WTC11 (cell line): ENCODE results near the gene SELENOK. TPM values are rescaled to one million over a fixed set of nuclear protein-coding genes. Genes with fewer than 3 reads are reported as not detected.

Experiments used
- ATAC-seq: fragments of 200-7000 bp; cut with Tn5 transposase; 2 replicates; pipeline ENCODE4 v1.10.0; 2021; ENCODE audit warnings: mild to moderate bottlenecking, moderate library complexity
- CTCF ChIA-PET: fragments of 300-600 bp; sonication (Branson Sonifier 250); formaldehyde crosslinking; loops from one replicate; lab custom pipeline; 2021; ENCODE audit warnings: antibody characterized with exemption; lab: Charles Lee
- POLR2A ChIA-PET: fragments of 350-600 bp; sonication (Branson Sonifier 250); formaldehyde crosslinking; loops from one replicate; lab custom pipeline; 2021; ENCODE audit warnings: antibody characterized with exemption; lab: Charles Lee
- DNase-seq: peaks from one replicate; pipeline ENCODE4 v3.0.0; 2021; ENCODE audit warnings: low spot score
- H3K27ac Mint-ChIP-seq: 2 replicates; pipeline ENCODE4 v1.8.0; 2021; ENCODE audit warnings: mixed read lengths
- H3K27me3 Mint-ChIP-seq: 2 replicates; pipeline ENCODE4 v1.8.0; 2021; ENCODE audit warnings: low read depth, mild to moderate bottlenecking, moderate library complexity, mixed read lengths
- H3K36me3 Mint-ChIP-seq: 2 replicates; pipeline ENCODE4 v1.8.0; 2021; ENCODE audit warnings: mixed read lengths
- H3K4me1 Mint-ChIP-seq: 2 replicates; pipeline ENCODE4 v1.8.0; 2022; ENCODE audit warnings: mixed read lengths
- H3K4me3 Mint-ChIP-seq: 2 replicates; pipeline ENCODE4 v1.8.0; 2021; ENCODE audit warnings: mild to moderate bottlenecking, moderate library complexity, mixed read lengths
- H3K9me3 Mint-ChIP-seq: 2 replicates; pipeline ENCODE4 v1.8.0; 2021; ENCODE audit warnings: mixed read lengths
- CREM ChIP-seq: sonication (generic); formaldehyde crosslinking; IDR thresholded peaks from 2 replicates; pipeline ENCODE4 v1.8.1; 2022; ENCODE audit warnings: mild to moderate bottlenecking, missing genetic modification reagents, moderate library complexity
- ELF4 ChIP-seq: sonication (generic); formaldehyde crosslinking; IDR thresholded peaks from 2 replicates; pipeline ENCODE4 v1.8.1; 2022; ENCODE audit warnings: low read depth, mild to moderate bottlenecking, moderate library complexity, missing genetic modification reagents
- ESRRA ChIP-seq: sonication (generic); formaldehyde crosslinking; IDR thresholded peaks from 2 replicates; pipeline ENCODE4 v1.8.1; 2022; ENCODE audit warnings: mild to moderate bottlenecking, missing genetic modification reagents, borderline replicate concordance
- FOXP1 ChIP-seq: sonication (generic); formaldehyde crosslinking; IDR thresholded peaks from 2 replicates; pipeline ENCODE4 v1.8.0; 2022; ENCODE audit warnings: missing genetic modification reagents, mild to moderate bottlenecking, moderate library complexity, borderline replicate concordance
- SMAD4 ChIP-seq: sonication (generic); formaldehyde crosslinking; IDR thresholded peaks from 2 replicates; pipeline ENCODE4 v1.8.0; 2022; ENCODE audit warnings: mild to moderate bottlenecking, missing genetic modification reagents
- ZNF317 ChIP-seq: sonication (generic); formaldehyde crosslinking; IDR thresholded peaks from 2 replicates; pipeline ENCODE4 v1.8.1; 2023; ENCODE audit warnings: low read depth, mild to moderate bottlenecking, moderate library complexity, missing genetic modification reagents, borderline replicate concordance
- total RNA-seq: library from RNA; stranded (reverse); gene quantifications from 3 replicates; pipeline ENCODE4 v1.2.3, GENCODE V29; 2021
- TF ChIP-seq, protein P1 (sequence below): sonication (generic); formaldehyde crosslinking; IDR thresholded peaks from 2 replicates; pipeline ENCODE4 v1.8.0; 2022; ENCODE audit warnings: missing genetic modification reagents
- TF ChIP-seq, protein P2 (sequence below): sonication (generic); formaldehyde crosslinking; IDR thresholded peaks from 2 replicates; pipeline ENCODE4 v1.8.1; 2023; ENCODE audit warnings: mild to moderate bottlenecking, missing genetic modification reagents, moderate library complexity
- TF ChIP-seq, protein P3 (sequence below): sonication (generic); formaldehyde crosslinking; IDR thresholded peaks from 2 replicates; pipeline ENCODE4 v1.8.0; 2023; ENCODE audit warnings: mild to moderate bottlenecking, missing genetic modification reagents
- TF ChIP-seq, protein P4 (sequence below): sonication (generic); formaldehyde crosslinking; IDR thresholded peaks from 2 replicates; pipeline ENCODE4 v1.8.1; 2022; ENCODE audit warnings: mild to moderate bottlenecking, moderate library complexity, missing genetic modification reagents
- TF ChIP-seq, protein P5 (sequence below): sonication (generic); formaldehyde crosslinking; IDR thresholded peaks from 2 replicates; pipeline ENCODE4 v1.8.0; 2023; ENCODE audit warnings: missing genetic modification reagents, mild to moderate bottlenecking, borderline replicate concordance
- TF ChIP-seq, protein P6 (sequence below): fragments of 250-450 bp; sonication (Bioruptor Pico); conservative IDR thresholded peaks from 2 replicates; pipeline ENCODE4 v1.9.0; 2021; ENCODE audit warnings: mild to moderate bottlenecking
- TF ChIP-seq, protein P7 (sequence below): sonication (generic); formaldehyde crosslinking; IDR thresholded peaks from 2 replicates; pipeline ENCODE4 v1.8.0; 2022; ENCODE audit warnings: mild to moderate bottlenecking, missing genetic modification reagents
- TF ChIP-seq, protein P8 (sequence below): sonication (generic); formaldehyde crosslinking; IDR thresholded peaks from 2 replicates; pipeline ENCODE4 v1.8.1; 2023; ENCODE audit warnings: mild to moderate bottlenecking, moderate library complexity, missing genetic modification reagents

SELENOK gene
- total RNA-seq, 1 experiment from 2014 or later = 38.7 TPM

DNA sequence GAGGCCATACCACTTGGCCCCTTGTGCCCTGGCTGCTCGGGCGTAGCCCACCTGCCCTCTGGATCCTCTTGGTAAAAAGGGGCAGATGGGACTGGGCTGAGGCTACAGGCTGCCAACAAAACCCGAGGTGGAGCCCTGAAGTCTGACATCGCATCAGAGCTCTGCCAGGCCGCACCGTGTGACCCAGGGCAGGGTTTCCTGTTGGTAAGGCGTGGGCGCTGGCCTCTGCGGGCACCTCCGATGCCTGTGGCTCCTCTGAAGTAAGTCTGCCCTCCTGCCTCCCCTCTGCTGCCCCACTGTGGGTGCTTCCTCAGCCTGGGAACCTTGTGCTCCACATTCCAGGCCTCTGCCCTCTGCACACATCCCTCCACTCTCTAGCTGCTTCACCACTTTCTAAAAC is 54.3 kb downstream of the SELENOK start:
- peaks cover 3% of the 10 kb centered on the region for H3K4me1 Mint-ChIP-seq
- H3K27ac Mint-ChIP-seq = no peak overlapping the region
- ChIA-PET CTCF (no interaction called here), POLR2A (interaction anchor here (0.7 kb wide), 1 partner anchor 37 kb away, joined by 4 read pairs; no protein-coding TSS in a partner anchor)
- no peaks in the 10 kb centered on the region for H3K27me3 Mint-ChIP-seq
- H3K9me3 Mint-ChIP-seq = no peaks in the 10 kb centered on the region
- H3K36me3 Mint-ChIP-seq = peaks cover 2% of the 10 kb centered on the region; the same call in 1 of the 2 replicates
- H3K4me3 Mint-ChIP-seq = no peak overlapping the region
- ATAC-seq (no peak), DNase-seq (no peak)
- TF ChIP-seq, protein P1, sequence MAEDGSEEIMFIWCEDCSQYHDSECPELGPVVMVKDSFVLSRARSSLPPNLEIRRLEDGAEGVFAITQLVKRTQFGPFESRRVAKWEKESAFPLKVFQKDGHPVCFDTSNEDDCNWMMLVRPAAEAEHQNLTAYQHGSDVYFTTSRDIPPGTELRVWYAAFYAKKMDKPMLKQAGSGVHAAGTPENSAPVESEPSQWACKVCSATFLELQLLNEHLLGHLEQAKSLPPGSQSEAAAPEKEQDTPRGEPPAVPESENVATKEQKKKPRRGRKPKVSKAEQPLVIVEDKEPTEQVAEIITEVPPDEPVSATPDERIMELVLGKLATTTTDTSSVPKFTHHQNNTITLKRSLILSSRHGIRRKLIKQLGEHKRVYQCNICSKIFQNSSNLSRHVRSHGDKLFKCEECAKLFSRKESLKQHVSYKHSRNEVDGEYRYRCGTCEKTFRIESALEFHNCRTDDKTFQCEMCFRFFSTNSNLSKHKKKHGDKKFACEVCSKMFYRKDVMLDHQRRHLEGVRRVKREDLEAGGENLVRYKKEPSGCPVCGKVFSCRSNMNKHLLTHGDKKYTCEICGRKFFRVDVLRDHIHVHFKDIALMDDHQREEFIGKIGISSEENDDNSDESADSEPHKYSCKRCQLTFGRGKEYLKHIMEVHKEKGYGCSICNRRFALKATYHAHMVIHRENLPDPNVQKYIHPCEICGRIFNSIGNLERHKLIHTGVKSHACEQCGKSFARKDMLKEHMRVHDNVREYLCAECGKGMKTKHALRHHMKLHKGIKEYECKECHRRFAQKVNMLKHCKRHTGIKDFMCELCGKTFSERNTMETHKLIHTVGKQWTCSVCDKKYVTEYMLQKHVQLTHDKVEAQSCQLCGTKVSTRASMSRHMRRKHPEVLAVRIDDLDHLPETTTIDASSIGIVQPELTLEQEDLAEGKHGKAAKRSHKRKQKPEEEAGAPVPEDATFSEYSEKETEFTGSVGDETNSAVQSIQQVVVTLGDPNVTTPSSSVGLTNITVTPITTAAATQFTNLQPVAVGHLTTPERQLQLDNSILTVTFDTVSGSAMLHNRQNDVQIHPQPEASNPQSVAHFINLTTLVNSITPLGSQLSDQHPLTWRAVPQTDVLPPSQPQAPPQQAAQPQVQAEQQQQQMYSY (CRISPR knock-in tag) = peak; percentile 43; the same call in 1 of the 2 replicates
- TF ChIP-seq, protein P2, sequence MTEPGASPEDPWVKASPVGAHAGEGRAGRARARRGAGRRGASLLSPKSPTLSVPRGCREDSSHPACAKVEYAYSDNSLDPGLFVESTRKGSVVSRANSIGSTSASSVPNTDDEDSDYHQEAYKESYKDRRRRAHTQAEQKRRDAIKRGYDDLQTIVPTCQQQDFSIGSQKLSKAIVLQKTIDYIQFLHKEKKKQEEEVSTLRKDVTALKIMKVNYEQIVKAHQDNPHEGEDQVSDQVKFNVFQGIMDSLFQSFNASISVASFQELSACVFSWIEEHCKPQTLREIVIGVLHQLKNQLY (CRISPR knock-in tag) = no peak
- no peak for TF ChIP-seq FOXP1 (CRISPR knock-in tag)

DNA sequence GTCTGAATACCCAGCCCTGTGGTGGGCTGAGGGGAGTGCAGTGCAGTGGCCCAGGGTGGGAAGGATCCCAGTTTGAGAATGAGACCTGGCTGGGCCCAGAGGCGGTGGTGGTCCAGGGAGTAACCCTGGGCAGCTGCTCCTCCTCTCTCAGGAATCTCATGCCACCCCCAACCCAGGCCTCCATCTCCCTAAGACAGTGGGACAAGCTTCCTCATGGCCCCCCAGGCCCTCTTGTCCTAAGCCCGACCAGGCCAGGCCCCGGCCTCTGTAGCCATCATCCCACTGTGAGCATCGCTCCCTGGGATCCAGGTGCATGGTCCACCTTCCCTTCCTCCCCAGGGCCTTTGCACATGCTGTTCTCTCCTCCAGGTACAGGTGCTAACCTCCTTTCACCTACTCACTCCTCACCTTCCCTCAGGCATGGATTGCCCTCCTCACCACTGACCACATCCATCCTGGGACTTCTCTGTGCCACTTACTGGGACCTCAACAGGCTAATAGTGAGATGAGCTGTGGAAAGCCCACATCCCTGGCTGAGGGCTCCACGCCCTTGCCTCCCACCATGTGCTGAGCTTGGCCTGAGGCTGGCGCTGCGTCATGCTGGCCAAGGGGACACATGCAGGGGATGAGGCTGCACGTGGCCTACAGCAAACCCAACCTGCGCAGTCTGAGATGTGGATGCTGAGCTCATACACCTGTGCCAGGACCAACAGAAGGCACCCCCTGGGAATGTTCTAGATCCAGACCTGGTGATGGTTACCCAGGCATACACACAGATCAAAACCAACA is 55.4 kb downstream of the SELENOK start:
- Mint-ChIP-seq H3K9me3 (no peaks in the 10 kb centered on the region), H3K4me3 (no peak overlapping the region), H3K4me1 (no peaks in the 10 kb centered on the region), H3K27me3 (no peaks in the 10 kb centered on the region), H3K27ac (no peak overlapping the region), H3K36me3 (peaks cover 2% of the 10 kb centered on the region; the same call in 1 of the 2 replicates)
- ATAC-seq (no peak), DNase-seq (no peak)
- ChIA-PET POLR2A (no interaction called here), CTCF (interaction anchor here (0.7 kb wide), 1 partner anchor 9 kb away, joined by 3 read pairs; no protein-coding TSS in a partner anchor)
- TF ChIP-seq, protein P3, sequence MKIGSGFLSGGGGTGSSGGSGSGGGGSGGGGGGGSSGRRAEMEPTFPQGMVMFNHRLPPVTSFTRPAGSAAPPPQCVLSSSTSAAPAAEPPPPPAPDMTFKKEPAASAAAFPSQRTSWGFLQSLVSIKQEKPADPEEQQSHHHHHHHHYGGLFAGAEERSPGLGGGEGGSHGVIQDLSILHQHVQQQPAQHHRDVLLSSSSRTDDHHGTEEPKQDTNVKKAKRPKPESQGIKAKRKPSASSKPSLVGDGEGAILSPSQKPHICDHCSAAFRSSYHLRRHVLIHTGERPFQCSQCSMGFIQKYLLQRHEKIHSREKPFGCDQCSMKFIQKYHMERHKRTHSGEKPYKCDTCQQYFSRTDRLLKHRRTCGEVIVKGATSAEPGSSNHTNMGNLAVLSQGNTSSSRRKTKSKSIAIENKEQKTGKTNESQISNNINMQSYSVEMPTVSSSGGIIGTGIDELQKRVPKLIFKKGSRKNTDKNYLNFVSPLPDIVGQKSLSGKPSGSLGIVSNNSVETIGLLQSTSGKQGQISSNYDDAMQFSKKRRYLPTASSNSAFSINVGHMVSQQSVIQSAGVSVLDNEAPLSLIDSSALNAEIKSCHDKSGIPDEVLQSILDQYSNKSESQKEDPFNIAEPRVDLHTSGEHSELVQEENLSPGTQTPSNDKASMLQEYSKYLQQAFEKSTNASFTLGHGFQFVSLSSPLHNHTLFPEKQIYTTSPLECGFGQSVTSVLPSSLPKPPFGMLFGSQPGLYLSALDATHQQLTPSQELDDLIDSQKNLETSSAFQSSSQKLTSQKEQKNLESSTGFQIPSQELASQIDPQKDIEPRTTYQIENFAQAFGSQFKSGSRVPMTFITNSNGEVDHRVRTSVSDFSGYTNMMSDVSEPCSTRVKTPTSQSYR (CRISPR knock-in tag) = no peak
- TF ChIP-seq ELF4 (CRISPR knock-in tag) (no peak), SMAD4 (CRISPR knock-in tag) (no peak), ESRRA (CRISPR knock-in tag) (no peak), ZNF317 (no peak), CREM (CRISPR knock-in tag) (no peak)
- TF ChIP-seq, protein P4, sequence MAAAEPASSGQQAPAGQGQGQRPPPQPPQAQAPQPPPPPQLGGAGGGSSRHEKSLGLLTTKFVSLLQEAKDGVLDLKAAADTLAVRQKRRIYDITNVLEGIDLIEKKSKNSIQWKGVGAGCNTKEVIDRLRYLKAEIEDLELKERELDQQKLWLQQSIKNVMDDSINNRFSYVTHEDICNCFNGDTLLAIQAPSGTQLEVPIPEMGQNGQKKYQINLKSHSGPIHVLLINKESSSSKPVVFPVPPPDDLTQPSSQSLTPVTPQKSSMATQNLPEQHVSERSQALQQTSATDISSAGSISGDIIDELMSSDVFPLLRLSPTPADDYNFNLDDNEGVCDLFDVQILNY (CRISPR knock-in tag) = no peak
- TF ChIP-seq, protein P5, sequence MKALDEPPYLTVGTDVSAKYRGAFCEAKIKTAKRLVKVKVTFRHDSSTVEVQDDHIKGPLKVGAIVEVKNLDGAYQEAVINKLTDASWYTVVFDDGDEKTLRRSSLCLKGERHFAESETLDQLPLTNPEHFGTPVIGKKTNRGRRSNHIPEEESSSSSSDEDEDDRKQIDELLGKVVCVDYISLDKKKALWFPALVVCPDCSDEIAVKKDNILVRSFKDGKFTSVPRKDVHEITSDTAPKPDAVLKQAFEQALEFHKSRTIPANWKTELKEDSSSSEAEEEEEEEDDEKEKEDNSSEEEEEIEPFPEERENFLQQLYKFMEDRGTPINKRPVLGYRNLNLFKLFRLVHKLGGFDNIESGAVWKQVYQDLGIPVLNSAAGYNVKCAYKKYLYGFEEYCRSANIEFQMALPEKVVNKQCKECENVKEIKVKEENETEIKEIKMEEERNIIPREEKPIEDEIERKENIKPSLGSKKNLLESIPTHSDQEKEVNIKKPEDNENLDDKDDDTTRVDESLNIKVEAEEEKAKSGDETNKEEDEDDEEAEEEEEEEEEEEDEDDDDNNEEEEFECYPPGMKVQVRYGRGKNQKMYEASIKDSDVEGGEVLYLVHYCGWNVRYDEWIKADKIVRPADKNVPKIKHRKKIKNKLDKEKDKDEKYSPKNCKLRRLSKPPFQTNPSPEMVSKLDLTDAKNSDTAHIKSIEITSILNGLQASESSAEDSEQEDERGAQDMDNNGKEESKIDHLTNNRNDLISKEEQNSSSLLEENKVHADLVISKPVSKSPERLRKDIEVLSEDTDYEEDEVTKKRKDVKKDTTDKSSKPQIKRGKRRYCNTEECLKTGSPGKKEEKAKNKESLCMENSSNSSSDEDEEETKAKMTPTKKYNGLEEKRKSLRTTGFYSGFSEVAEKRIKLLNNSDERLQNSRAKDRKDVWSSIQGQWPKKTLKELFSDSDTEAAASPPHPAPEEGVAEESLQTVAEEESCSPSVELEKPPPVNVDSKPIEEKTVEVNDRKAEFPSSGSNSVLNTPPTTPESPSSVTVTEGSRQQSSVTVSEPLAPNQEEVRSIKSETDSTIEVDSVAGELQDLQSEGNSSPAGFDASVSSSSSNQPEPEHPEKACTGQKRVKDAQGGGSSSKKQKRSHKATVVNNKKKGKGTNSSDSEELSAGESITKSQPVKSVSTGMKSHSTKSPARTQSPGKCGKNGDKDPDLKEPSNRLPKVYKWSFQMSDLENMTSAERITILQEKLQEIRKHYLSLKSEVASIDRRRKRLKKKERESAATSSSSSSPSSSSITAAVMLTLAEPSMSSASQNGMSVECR (CRISPR knock-in tag) = no peak
- TF ChIP-seq, protein P6, sequence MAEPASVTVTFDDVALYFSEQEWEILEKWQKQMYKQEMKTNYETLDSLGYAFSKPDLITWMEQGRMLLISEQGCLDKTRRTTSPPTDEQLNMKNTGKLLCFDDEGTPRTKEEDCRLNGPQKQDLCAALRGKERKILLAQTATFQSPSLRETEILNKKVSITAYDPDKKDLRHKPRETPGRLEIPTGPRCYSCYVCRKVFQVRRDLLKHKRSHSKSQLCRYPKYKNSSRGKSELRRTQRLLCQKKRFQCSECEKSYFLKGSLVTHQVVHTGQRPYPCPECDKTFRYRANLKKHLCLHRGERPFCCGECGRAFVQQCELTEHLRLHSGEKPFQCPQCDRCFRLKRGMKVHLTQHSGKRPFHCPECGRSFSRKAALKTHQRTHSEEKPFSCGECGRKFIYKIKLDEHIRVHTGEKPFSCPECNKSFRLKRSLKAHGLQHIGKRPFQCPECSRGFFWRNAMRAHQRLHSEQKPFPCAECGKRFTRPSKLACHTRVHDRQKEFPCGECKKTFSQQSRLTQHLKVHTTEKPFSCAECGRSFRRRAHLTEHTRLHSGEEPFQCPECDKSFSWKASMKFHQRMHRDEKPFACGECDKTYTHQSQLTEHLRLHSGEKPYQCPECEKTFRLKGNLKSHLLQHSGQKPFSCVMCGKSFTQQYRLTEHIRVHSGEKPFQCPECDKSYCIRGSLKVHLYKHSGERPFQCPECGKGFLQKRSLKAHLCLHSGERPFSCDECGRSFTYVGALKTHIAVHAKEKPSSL (CRISPR knock-in tag) = no peak
- TF ChIP-seq, protein P7, sequence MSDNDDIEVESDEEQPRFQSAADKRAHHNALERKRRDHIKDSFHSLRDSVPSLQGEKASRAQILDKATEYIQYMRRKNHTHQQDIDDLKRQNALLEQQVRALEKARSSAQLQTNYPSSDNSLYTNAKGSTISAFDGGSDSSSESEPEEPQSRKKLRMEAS = no peak
- TF ChIP-seq, protein P8, sequence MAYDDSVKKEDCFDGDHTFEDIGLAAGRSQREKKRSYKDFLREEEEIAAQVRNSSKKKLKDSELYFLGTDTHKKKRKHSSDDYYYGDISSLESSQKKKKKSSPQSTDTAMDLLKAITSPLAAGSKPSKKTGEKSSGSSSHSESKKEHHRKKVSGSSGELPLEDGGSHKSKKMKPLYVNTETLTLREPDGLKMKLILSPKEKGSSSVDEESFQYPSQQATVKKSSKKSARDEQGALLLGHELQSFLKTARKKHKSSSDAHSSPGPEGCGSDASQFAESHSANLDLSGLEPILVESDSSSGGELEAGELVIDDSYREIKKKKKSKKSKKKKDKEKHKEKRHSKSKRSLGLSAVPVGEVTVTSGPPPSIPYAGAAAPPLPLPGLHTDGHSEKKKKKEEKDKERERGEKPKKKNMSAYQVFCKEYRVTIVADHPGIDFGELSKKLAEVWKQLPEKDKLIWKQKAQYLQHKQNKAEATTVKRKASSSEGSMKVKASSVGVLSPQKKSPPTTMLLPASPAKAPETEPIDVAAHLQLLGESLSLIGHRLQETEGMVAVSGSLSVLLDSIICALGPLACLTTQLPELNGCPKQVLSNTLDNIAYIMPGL = no peak
